Aorta (tissue), 5 donors: ENCODE results near the gene SGO1. TPM values are rescaled to one million over a fixed set of nuclear protein-coding genes. Genes with fewer than 3 reads are reported as not detected.

ENCODE experiments used
- ATAC-seq: fragments of 200-7000 bp; cut with Tn5 transposase; one replicate; pipeline ENCODE4 v1.9.1; 2022; ENCODE audit warnings: moderate library complexity; ENCODE audit not compliant: low FRiP score
- DNase-seq, 2 donors: peaks; one replicate each; pipeline ENCODE4 v3.0.0-alpha.2; 2020
- H3K27ac ChIP-seq, 2 donors: one replicate each; pipeline ENCODE4 v1.5.1; 2013; ENCODE audit warnings: low read length in 2 of 2, mild to moderate bottlenecking in 2 of 2, moderate library complexity in 2 of 2, control low read depth in 1 of 2, inconsistent platforms in 1 of 2, low read depth in 1 of 2
- H3K27me3 ChIP-seq, 2 donors: one replicate each; pipeline ENCODE4 v1.6.1; 2013; ENCODE audit warnings: control low read depth in 1 of 2, low read length in 1 of 2, mild to moderate bottlenecking in 1 of 2, moderate library complexity in 1 of 2; ENCODE audit not compliant: insufficient read depth in 2 of 2, control insufficient read depth in 1 of 2
- H3K36me3 ChIP-seq, 2 donors: one replicate each; pipeline ENCODE4 v1.6.1; 2013; ENCODE audit warnings: control low read depth in 1 of 2, low read length in 1 of 2, mild to moderate bottlenecking in 1 of 2; ENCODE audit not compliant: insufficient read depth in 2 of 2, control insufficient read depth in 1 of 2
- H3K4me1 ChIP-seq, 2 donors: one replicate each; pipeline ENCODE4 v1.6.1; 2013; ENCODE audit warnings: low read length in 2 of 2, control low read depth in 1 of 2, mild to moderate bottlenecking in 1 of 2, moderate library complexity in 1 of 2; ENCODE audit not compliant: insufficient read depth in 2 of 2, control insufficient read depth in 1 of 2
- H3K4me3 ChIP-seq, 2 donors: one replicate each; pipeline ENCODE4 v1.5.1; 2013; ENCODE audit warnings: low read length in 2 of 2, control low read depth in 1 of 2, mild to moderate bottlenecking in 1 of 2
- H3K9me3 ChIP-seq: one replicate; pipeline ENCODE4 v1.6.1; 2013; ENCODE audit warnings: mild to moderate bottlenecking, low read length; ENCODE audit not compliant: control insufficient read depth
- WGBS, 2 donors: extraction: QIAGEN DNeasy Blood & Tissue Kit; methylation state at CpG; one replicate each; pipeline ENCODE4 v1.1.7; 2013; 5-methylcytosine and 5-hydroxymethylcytosine counted together
- intact Hi-C, 2 donors: fragments of 100-400 bp; cut with DNase I; formaldehyde crosslinking; loops; one replicate each; pipeline versions ENCODE4 v1.14.2 to v1.15.0; 2022
- microRNA-seq, 2 donors: library from miRNA; unstranded; fragments of <30 nt; microRNA quantifications; one replicate each; pipeline ENCODE4 v1.2.0, GENCODE V29; 2020
- polyA plus RNA-seq, 2 donors: library from polyadenylated mRNA; stranded (reverse); fragments of 200-250 nt; gene quantifications; one replicate each; pipeline ENCODE4 v1.2.3, GENCODE V29; 2013
- total RNA-seq, 2 donors: library from RNA; stranded (reverse); fragmentation: NEBNext Ultra II Directional; extraction: Animal tissue kit (Norgen Biotek cat#: 25700); gene quantifications; one replicate each; pipeline ENCODE4 v1.2.1, GENCODE V29; 2021
- donor health status: healthy with polysubstance abuse.
- donor health status: Bipolar disorder and iron deficiency.
- donor health status: DM: no; HTN: no; CAD: no.
- donor health status: DM: no; HTN: no; CAD: no.
- donor health status: DM: yes; HTN: yes; CAD: no.

SGO1 gene
- total and polyA plus RNA-seq, 4 donors, result 0.28 to 2.8 (median 0.81) TPM; not detected in 1

- Histone ChIP-seq H3K27me3 (no peaks in the 10 kb centered on the region), H3K4me1 (no peaks in the 10 kb centered on the region), H3K27ac (no peak overlapping the region), H3K36me3 (peaks cover 0 to 3% of the 10 kb centered on the region in 2 donors), H3K4me3 (no peak overlapping the region), H3K9me3 (no peaks in the 10 kb centered on the region)
- ATAC-seq (no peak), DNase-seq (no peak)
- intact Hi-C loops, result no loop called here
- 80 to 86% methylated on average over 7 of the region's 7 CpGs for WGBS, 2 donors
Observed at GRCh38 chr3:20130106-20130505, 55.9 kb downstream of the SGO1 start.

- peaks cover 3 to 5% of the 10 kb centered on the region in 2 donors for H3K36me3 ChIP-seq
- H3K9me3 ChIP-seq, result no peaks in the 10 kb centered on the region
- ATAC-seq, result no peak
- H3K4me3 ChIP-seq, result no peak overlapping the region
- intact Hi-C loops, result no loop called here
- WGBS, 2 donors, result 59 to 65% methylated on average over 2 of the region's 2 CpGs
- no peaks in the 10 kb centered on the region for H3K27me3 ChIP-seq
- no peak overlapping the region for H3K27ac ChIP-seq
- no peak for DNase-seq
- H3K4me1 ChIP-seq, result no peaks in the 10 kb centered on the region
Observed at GRCh38 chr3:20128358-20128757, 57.6 kb downstream of the SGO1 start.

- Histone ChIP-seq H3K27ac (no peak overlapping the region), H3K36me3 (peaks cover 5 to 10% of the 10 kb centered on the region in 2 donors), H3K27me3 (no peaks in the 10 kb centered on the region), H3K4me3 (no peak overlapping the region), H3K9me3 (no peaks in the 10 kb centered on the region), H3K4me1 (no peaks in the 10 kb centered on the region)
- whole genome bisulfite sequencing, 2 donors, result 90 to 94% methylated on average over 10 of the region's 10 CpGs
- DNase-seq, result peak in 1 of 2 donors; percentile 60
- ATAC-seq, result peak; percentile 36
- intact Hi-C loops, result no loop called here
Observed at GRCh38 chr3:20125897-20126296, 60.1 kb downstream of the SGO1 start.

GRCh38 chr3:20125289-20125688, 60.7 kb downstream of the SGO1 start:
- H3K27ac ChIP-seq, result no peak overlapping the region
- no peaks in the 10 kb centered on the region for H3K9me3 ChIP-seq
- intact Hi-C loops, result no loop called here
- peaks cover 5 to 10% of the 10 kb centered on the region in 2 donors for H3K36me3 ChIP-seq
- ATAC-seq (no peak), DNase-seq (no peak)
- 95 to 97% methylated on average over 4 of the region's 4 CpGs for WGBS, 2 donors
- H3K4me3 ChIP-seq, result no peak overlapping the region
- H3K4me1 ChIP-seq, result no peaks in the 10 kb centered on the region
- H3K27me3 ChIP-seq, result no peaks in the 10 kb centered on the region

- Histone ChIP-seq H3K36me3 (peaks cover 8 to 10% of the 10 kb centered on the region in 2 donors), H3K27ac (no peak overlapping the region), H3K9me3 (no peaks in the 10 kb centered on the region), H3K4me1 (no peaks in the 10 kb centered on the region), H3K27me3 (no peaks in the 10 kb centered on the region), H3K4me3 (no peak overlapping the region)
- DNase-seq (no peak), ATAC-seq (no peak)
- intact Hi-C loops, result no loop called here
- WGBS, 2 donors, result 81 to 92% methylated on average over 2 of the region's 2 CpGs
Observed at GRCh38 chr3:20123131-20123652, 62.8 kb downstream of the SGO1 start.

- Histone ChIP-seq H3K36me3 (peaks cover 10 to 11% of the 10 kb centered on the region in 2 donors), H3K27ac (no peak overlapping the region), H3K4me3 (no peak overlapping the region), H3K9me3 (no peaks in the 10 kb centered on the region), H3K4me1 (no peaks in the 10 kb centered on the region), H3K27me3 (no peaks in the 10 kb centered on the region)
- intact Hi-C loops, result no loop called here
- DNase-seq (no peak), ATAC-seq (no peak)
- WGBS, 2 donors, result 47 to 60% methylated on average over 3 of the region's 3 CpGs
Observed at GRCh38 chr3:20121088-20121487, 64.9 kb downstream of the SGO1 start.

Small RNA genes lying within 50 kb of the gene (microRNA-seq; reads per million reads assigned to microRNA genes)
- gene MIR3135A, result 0 to 1.2 reads per million in 2 donors

Other genes starting within 250 kb of the SGO1 start
- gene RAB5A, start 239.1 kb downstream of the SGO1 start, total RNA-seq, result 10 to 100 TPM; 75.9 to 80.3 TPM
- gene RAB5A, start 239.1 kb downstream of the SGO1 start, polyA plus RNA-seq, result 10 to 100 TPM; 43.8 to 49.2 TPM
- not detected for gene PP2D1, start 173.9 kb downstream of the SGO1 start, total RNA-seq
- gene PP2D1, start 173.9 kb downstream of the SGO1 start, polyA plus RNA-seq, result not detected
- 10 to 100 TPM; 44.1 to 54.2 TPM for gene KAT2B, start 145.8 kb downstream of the SGO1 start, total RNA-seq
- gene KAT2B, start 145.8 kb downstream of the SGO1 start, polyA plus RNA-seq, result 10 to 100 TPM; 20.6 to 27.4 TPM